GM19395 (cell line): Measurements from ENCODE around the gene LANCL3.
"Not testable (repeated sequence)": the region's sequence is repeated elsewhere in the genome, so short reads cannot be mapped to it uniquely, and the experiment has no call there.

ENCODE experiments used
- ATAC-seq: cut with Tn5 transposase; IDR thresholded peaks from one replicate; pipeline ENCODE4 v1.9.1; 2021; ENCODE audit warnings: mild to moderate bottlenecking, moderate library complexity; ENCODE audit not compliant: unreplicated experiment

Gene LANCL3

DNA sequence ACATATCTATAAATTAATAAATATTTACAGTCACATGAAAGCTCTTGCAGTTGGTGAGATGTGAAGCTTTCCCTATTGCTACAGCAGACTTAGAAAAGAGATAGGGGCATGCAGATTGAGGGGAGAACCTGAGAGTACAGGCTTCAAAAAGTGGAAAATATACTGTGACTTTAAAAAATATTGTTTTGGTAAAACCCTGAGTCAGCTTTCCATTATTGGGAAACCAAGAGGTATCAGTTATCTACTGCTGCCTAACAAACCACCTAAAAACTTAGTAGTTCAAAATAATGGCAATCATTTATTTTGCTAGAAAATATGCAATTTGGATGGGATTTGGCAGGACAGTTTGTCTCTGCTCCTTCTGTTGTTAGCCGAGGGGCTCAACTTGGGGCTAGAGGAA is 38.3 kb downstream of the LANCL3 start:
- no peak for ATAC-seq

DNA sequence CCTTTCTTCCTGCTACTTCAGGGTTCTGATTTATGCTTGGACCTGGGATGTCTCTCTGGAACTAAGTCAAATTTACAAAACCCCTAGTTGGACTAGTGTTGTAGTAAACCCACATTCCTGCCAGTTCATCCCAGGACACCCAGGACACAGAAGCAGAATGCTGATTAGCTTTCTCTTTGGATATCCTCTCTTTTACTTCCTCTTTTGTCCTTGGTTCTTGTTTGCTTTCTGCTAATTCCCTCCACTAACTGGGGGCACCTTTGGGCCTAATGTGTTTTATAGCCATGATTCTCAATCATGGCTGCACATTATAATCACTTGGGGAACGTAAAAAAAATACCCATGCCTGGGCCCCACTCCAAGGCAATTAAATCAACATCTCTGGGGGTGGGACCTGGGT is 42.5 kb downstream of the LANCL3 start:
- no peak for ATAC-seq

DNA sequence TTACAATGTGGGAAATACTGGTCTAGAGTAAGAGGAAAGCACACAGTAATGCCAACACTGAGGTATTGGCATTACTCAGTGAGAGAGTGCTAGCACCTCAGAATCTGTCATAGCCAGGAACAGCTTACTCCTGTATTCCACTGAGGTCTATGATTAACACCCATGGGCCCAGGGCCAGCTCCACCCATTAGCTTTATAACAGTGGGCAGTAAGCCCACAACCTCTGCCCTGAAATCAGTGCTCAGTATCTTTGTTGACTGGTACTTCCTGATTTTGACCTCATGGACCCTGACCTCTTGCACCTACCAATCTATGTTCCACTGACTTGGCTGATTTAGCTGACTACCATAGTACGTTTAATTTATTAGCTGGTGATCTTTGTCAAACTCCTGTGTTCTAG is 56.1 kb downstream of the LANCL3 start:
- ATAC-seq = no peak

DNA sequence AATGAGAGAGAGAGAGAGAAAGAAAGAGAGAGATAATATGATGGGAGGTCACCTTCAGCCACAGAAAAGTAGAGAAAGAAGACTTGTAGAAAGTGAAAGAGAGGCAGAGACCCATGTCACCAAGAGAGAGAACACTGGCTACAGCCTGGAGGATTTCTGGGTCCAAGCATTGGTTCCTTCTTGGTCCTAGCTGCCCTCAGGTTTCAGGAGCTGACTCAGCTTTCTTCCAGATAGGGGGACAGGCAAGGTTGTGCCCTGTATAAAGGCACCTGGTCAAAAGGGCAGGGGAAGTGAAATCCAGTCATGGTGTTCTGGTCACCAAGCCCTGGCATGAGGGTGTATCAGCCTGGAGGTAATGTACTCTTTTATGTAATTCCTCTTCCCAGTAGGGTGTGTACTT is 66.6 kb downstream of the LANCL3 start:
- no peak for ATAC-seq

DNA sequence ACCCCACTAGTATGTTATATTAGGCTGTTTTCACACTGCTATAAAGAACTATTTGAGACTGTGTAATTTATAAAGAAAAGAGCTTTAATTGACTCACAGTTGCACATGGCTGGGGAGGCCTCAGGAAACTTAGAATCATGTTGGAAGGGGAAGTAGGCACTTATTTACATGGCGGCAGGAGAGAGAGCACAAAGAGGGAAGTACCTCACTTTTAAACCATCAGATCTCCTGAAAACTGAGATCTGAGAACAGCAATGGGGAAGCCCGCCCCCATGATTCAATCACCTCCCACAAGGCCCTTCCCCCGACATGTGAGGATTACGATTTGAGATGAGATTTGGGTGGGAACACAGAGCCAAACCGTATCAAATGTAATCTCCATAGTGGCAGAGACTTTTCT is 68.7 kb downstream of the LANCL3 start:
- ATAC-seq = no peak

DNA sequence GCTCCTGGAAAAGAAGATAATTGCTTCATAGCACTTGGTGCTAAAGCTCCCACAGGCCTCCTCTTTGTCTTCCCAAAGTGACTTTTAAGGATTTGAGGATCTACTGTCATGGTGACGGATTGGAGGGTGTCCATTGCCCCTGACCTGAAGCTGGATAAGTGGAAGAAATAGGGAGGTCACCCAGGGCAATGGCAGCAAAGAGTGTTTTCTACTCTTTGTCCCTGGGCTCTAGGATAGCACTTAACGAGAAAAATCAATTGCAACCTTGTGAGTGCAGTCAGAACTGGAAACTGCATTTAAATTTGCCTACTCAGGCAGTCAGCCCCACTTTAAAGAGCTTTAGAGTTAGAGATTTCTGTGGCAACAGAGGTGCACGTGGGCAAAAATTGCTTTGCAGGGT is 70.4 kb downstream of the LANCL3 start:
- ATAC-seq = no peak

DNA sequence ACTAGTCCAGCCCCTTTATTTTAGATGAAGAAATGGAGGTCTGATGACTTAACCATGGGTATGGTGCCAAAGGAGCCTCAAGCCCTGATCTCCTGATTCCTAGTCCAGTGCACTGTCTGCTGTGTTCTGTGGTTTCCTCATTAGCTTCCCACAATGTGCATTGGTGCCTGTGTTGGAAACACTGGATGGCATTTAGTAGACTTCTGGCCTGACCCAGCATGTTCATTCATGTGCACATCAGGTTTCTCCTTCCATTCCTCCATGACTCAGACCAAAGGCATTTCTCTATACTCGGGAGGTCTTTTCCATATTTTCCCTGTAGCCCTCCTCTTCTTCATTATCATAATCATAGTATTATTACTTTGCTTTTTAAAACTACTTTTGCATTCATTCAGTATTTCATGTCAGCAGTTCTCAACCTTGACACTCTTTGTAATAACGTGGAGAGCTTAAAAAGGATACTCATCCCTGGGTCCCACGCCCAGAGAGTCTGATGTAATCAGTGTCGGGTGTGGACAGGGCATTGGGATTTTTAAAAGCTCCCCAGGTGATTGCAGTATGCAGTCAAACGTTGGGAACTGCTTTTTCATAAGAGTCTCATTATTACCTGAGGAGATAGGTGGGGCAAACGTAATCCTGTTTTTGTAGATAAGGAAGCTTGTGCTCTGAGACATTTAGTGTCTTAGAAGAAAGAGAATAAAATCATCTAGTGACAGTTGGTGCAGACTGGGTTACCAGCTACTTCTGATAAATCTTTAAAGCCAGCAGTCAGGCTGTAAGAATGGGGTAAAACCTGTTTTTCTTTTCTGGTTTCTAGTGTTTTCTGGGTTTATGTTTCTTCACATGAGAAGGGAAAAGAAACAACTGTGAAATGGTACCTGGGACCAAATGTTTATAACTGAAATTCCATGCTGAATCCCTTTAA is 73.2 kb downstream of the LANCL3 start:
- no peak for ATAC-seq

DNA sequence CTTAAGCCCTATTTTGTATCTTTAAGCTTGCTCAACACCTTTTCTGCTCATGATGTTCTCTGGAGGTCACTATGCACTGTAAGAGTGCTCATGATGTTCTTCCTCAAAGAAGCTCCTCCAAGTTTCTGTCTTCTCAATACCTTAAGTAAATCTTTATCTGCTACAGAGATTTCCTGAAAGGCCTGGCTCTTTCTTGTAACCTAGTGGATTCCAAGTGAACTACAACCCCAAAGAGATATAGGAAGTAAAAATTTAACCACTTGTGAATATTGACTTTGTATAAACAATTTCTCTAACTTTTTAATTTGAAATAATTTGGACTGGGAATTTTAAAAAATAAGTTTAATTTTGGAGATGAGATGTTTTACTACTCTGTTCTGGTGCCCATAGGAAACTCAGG is 74.8 kb downstream of the LANCL3 start:
- no peak for ATAC-seq

DNA sequence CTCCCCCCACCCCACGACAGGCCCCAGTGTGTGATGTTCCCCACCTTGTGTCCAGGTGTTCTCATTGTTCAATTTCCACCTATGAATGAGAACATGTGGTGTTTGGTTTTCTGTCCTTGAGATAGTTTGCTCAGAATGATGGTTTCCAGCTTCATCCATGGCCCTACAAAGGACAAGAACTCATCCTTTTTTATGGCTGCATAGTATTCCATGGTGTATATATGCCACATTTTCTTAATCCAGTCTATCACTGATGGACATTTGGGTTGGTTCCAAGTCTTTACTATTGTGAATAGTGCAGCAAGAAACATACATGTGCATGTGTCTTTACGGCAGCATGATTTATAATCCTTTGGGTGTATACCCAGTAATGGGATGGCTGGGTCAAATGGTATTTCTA is 79.4 kb downstream of the LANCL3 start:
- not testable (repeated sequence) for ATAC-seq

DNA sequence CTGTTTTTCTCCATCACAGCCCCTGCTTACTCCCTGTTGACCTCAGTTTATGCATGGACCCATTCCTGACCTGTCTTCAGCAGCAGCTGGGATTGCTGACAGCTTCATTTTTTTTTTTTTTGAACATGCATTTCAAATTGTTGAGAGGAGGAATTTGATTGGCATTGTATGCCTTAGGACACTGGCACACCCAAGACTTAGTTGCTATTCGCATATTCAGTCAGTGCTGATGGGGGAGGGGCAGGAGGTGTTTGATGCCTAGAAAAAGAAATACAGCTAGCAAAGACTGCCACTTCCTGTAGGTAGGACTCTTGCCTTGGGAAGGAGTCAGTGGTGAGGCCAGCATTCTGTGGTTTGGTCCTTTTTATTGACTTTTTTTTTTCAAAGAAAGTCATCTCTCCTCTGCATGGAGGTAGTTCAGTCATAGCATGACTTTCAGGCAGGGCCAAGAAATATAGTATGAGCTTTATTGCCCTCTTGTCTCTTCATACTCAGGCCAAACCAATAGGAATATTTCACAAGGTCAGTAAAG is 80.5 kb downstream of the LANCL3 start:
- ATAC-seq = no peak

DNA sequence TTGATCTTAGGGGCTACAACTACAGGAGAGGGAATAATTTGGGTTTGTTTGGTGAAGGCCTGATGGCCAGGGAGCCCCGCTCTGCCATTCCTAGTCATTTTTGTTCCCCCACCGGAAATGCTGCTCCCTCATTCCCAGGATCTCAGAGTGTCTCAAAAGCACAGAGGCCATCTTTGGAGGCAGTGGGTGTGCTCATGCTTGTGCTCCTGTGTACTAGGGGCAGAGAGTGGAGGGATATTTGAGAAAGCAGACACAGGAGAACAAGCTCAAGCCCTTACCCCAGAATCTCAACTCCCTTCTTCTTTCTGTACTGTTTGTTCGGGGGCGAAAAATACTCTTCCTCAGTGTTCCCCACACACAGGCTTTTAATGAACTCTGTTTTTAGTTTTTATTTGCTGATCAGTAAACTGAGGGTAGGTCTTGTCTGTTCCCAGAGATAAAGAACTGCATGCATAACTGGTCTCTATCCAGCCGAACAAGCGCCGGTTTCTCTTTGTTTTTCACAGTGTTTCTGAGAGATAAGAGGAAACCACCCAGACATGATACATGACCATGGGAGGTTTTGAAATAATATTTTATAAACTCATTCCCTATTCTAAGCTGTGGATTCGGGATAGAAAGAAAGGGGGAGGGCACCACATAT is 81.2 kb downstream of the LANCL3 start:
- ATAC-seq = no peak

DNA sequence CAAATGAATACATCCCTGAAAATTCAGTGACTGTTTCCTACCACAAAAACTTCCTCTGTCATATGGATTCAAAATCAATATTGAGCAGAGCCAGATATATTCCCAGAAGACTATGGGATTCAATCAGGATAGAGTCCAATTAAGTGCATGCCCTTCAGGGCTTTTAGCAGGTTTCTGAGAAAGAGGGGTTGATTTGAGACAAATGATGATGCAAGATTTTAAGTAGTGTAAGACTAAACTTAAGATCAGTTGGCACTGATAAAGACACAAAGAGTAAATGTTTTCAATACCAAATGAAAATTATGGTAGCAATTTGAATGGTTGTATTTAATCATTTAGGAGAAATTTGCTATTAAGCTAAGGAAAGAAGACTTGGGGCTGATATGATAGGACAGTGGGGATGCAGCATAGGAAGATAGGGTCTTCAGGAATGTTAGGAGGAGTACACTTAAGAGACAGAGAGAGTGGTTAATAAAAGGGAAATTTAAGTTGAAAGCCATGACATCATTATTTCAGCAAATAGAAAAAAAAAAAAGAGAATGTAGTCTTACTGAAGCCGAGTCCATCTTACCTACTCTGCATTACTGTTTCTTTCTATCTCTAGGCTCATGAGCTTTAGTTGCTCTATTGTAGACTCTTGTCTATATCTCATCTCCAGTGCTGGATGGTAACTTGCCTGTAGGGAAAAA is 82.1 kb downstream of the LANCL3 start:
- ATAC-seq = no peak

DNA sequence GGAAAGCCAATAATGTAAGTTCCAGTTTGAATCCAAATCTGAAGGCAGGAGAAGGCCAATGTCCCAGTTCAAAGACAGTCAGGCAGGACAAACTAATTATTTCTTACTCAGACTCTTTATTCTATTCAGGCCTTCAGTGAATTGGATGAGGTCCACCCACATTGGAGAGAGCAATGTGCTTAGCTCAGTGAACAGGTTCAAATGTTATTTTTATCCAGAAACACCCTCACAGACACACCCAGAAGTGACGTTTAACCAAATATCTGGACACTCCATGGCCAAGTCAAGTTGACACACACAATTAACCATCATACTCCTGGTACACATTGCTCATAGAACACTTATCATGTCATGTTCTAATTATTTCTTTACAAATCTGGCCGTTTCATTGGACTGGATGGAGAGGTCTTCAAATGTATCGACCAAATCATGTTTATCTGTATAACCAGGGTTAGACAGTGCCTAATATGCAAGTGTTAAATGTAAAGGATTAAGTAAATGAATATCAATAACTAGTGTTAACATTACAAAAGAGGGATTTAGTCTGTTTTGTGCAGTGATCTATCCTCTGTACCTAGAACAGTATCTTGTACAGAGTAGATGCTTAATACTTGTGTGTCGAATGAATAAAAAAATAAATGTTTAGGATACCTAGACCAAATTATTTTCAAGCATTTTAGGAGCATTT is 87.0 kb downstream of the LANCL3 start:
- ATAC-seq = no peak

DNA sequence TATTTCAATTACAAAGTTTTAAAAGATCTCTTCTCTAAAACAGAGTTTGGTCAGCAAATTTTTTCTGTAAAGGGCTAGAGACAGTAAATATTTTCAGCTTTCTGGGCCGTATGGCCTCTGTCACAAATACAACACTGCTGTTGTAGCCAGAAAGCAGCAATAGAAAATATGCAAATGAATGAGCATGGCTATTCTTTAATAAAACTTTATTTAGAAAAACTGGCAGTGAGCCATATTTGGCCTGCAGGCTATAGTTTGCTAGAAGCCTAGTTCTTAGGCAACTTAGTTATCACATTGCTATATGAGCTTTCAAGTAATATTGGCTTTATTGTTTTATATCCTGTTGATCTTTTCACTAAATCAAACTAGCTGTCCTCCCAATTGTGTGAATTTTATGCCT is 87.6 kb downstream of the LANCL3 start:
- no peak for ATAC-seq

DNA sequence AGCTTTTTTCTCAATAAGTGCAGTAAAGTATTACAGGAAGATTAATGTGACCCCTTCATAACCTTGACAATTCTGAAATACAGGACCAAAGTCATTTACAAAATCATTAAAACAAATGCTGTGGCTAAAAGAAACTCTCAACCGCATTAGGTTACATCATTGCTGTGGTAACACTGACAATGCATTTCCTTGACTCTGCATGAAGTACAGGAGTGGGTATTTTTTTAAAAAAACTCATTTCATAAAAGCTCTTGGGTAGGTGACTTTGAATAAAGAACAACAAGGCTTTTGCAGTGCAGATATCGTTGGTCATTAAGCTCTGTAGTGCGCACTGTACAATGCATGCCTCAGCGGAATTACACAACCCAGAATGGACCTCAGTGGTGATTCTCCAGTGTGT is 90.7 kb downstream of the LANCL3 start:
- no peak for ATAC-seq

DNA sequence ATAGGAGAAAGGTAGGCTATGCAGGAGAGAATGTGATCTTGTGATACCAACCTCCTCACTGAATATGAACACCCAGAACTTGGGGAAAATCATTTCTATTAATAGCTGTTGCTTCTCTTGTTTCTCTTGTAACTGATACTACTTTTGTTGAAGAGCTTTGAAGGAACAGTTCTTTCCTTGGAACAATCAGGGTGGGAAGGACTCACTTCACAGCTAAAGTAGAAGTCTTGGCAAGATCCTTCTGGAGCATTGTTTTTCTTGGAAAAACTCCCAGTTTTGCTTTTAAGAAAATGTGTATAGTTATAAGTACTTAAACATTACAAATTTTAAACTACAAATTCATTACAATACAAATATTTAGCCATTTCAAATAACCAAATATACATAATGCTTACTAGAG is 95.1 kb downstream of the LANCL3 start:
- ATAC-seq = no peak

DNA sequence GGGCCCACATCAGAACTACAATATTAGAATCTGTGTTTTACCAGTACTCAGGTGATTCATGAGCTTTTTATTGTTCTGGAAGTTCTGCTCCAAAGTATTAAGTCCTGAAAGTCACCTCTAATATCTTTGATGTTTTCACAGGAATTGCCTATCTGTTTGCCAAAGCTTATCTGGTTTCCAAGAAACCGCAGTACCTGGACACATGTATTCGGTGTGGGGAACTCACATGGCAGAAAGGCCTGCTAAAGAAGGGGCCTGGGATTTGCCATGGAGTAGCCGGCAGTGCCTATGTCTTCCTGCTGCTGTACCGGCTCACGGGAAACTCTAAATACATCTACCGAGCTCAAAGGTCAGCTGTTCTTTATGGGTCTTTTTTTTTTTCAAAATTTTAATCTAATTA is 95.7 kb downstream of the LANCL3 start:
- no peak for ATAC-seq

DNA sequence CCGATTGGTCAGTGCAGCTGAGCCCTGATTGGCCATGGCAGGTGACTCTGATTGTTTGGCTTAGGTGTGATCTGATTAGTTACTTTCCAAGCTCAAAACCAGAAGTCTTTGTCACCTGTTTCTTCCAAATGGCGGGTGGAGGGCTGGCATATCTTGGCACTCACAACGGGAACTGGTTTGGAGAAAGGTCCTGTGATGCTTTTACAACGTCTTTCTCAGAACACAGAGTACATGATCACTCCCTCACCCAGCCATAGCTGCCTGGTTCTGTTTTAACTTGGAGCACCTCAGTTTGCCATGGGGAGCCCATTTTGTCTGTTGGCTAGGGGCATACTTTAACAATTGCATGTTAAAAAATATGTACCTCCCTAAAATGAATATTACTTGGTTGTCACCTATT is 101.1 kb downstream of the LANCL3 start:
- no peak for ATAC-seq

DNA sequence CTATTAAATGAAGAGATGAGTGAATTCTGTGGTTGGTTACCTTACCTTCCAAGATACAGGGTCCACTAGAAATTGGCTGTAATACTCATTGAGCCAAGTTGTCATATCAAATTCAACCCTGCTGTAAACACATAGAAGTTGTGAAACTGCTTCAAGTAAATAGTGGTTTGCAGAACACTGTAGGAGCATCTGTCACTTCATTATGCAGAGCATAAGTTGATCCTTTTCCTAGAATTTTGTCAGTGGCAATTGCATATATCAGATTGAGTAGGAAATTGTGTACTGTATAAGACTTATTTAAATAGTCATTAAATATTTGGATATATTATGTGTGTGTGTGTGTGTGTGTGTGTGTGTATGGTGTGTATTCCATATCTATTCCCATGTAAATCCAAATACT is 105.3 kb downstream of the LANCL3 start:
- no peak for ATAC-seq

DNA sequence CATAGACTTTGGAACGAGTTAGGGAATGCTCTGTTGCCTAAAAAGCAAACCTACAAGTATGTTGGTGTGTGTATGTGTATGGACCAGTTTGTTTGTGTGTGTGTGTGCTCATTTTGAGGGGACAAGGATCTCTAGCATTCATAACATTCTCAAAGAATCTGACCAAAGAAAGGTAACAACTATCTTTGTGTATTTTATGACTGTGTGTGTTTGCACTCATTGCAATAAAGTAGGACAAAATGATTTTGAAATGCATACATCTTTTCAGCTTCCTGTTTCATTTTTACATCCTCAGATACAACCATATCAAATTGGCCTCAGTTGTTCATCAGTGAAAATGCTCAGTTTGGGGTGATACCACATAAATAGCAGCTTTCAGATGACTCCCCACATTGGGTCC is 105.8 kb downstream of the LANCL3 start:
- ATAC-seq = no peak

DNA sequence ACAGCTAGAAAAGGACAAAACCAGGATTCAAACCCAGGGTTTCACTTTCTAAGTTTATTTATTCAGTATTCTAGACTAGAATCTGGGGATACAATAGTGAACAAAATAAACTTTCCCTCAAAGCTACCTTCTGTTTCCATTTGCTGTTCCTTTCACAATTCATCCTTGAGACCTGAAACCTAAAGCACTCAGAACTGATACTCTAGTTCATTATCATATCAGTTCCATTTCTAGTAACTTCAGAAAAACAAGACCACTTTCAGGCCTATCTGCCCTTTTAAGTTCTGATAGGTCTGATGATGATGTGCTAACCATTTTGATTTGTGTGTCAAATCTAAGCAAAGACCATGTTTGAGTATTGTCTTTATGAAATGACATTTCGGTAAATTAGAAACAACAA is 106.3 kb downstream of the LANCL3 start:
- ATAC-seq = peak; percentile 85
